HG03342 (cell line): ENCODE data around the gene EIF6.
"Not testable (repeated sequence)": the region's sequence is repeated elsewhere in the genome, so short reads cannot be mapped to it uniquely, and the experiment has no call there.

ENCODE experiments used
- ATAC-seq: cut with Tn5 transposase; IDR thresholded peaks from one replicate; pipeline ENCODE4 v1.9.1; 2021; ENCODE audit warnings: mild to moderate bottlenecking, moderate library complexity; ENCODE audit not compliant: unreplicated experiment

The EIF6 gene

GRCh38 chr20:35284267-35284991, at the start of gene EIF6:
Gene EIF6, minus strand, starts transcription at chr20:35284772. Its CDS starts 285 bp downstream, at chr20:35284487.
- ATAC-seq: peak; percentile 79

GRCh38 chr20:35333606-35334005, 49.0 kb upstream of the EIF6 start:
- ATAC-seq: no peak

DNA sequence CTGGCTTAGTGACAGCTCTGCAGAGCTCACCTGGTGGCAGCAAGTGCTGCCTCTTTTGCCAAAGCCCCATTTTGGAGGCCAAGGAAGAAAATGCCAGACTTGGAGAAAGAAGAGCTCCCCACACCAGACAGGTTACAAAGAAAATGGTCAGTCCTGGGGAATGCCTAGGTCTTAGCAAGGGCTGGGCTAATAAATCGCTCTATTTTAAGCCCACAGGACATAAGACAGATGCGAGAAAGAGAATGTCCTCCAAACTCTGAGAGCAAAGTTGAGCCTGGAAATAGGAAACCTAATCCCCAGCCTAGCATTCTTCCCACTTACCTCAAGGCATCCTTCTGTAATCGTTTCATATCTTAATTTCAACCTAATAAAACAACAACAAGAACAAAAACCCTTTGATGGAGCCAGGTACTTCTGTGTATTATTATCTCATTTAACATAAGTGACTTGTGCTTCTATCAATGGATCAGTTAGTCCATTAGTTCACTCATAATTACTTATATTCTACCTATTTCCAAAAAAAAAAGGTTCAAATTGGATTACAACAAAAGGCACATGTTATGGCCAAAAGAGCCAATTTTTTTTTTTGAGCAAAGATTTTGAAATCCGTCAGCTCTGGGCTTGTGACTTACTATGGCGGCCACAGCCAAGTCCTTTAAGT, 48.1 kb upstream of the EIF6 start:
- ATAC-seq: no peak

DNA sequence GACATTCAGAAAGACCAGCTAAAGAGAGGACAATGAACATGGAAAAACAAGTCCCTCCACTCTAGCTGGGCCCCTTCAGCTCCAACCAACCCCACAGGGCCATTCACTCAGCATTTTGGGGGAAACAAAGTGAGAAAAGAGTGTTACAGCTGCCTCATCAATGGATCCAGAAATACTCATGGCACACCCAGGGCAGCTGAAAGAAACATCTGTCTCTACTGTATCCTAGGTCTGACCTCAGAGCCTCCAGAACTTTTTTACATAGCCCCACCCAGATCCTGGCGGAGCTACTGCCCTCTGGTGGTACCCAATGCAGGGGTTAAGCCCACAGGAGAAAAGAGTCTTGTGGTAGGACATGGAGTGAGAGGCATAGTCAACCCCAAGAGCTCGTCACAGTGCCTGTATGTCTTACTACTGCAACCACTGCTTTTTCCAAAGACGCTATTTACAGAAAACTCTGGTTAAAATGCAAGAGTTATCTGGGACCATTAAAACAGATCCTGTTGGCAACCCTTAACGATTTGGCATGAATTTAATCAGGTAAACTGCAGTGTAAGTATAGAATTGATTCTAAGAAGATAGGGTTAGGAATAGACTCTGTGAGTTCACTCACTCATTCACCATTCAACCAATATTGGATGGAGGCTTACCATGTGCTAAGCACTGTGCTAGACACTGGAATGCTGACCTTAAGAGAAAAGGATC, 45.0 kb upstream of the EIF6 start:
- no peak for ATAC-seq

DNA sequence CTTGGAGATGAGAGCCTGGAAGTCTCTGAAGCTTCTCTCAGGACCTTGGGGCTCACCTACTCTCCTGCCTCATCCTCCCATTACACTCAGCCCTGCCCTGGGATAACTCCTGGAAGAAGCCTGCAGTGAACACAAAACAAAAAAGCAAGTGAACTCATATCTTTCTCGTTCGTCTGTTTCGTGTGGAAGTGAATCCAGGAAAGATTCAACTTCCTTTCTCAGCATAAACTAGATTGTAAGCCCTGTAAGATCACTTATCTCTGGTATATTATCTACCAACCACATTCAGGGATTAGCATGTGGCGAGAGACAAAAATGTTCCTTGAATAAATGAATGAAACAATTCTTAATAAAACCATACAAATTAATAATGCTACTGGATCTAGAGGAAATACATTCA, 44.1 kb upstream of the EIF6 start:
- ATAC-seq: no peak

- no peak for ATAC-seq
Measured at GRCh38 chr20:35328095-35328685, 43.6 kb upstream of the EIF6 start.

- ATAC-seq: no peak
Measured at GRCh38 chr20:35327074-35327976, 42.8 kb upstream of the EIF6 start.

DNA sequence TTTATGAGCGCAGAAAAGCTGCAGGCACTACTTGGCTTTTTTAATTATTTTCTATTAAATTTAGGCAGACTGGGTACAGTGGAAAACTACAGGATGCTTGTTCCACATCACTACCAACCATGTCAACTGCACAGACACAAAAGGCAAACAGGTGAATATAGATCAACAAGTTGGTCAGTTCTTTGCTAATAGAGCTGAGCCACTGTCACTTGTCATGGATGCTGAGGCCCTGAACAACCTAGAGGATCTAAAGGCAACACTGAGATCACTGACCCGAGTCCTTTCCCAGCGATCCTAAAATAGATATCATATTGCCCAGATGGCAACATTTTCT, 42.1 kb upstream of the EIF6 start:
- ATAC-seq: no peak

DNA sequence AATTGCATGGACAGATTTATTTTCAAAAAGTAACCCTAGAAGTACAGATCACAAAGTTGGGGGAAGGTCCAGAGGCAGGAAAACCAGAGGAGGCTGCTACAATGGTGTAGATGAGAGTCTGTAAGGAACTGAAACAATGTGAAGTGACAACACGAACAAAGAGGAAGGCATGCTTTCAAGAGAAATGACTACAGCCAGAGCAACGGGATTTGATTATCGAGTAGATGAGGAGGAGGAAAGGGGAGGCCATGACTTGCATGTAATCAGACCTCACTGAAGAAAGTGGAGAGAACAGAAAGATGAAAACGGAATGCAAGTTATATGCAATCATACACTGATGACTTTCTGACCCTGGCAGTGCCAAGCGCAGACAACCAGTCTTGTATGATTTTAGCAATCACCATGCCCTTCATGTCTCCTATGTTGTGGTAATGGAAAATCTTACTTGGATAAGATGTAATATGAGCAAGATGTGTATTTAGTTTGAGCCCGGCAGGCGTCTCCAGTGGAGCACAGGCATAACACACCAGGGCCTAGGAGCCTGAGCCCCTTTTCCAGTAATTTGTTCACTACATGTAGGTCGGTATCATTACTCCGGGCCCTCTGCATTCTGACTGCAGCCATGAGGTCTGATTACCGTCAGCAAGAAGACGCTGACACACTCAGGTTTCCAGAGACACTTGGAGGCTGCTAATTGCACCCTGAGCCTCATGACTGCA, 41.6 kb upstream of the EIF6 start:
- ATAC-seq: no peak

- no peak for ATAC-seq
Measured at GRCh38 chr20:35325401-35325800, 40.8 kb upstream of the EIF6 start.

GRCh38 chr20:35320396-35321126, 36.0 kb upstream of the EIF6 start:
- ATAC-seq: no peak

- ATAC-seq: no peak
Measured at GRCh38 chr20:35319871-35320197, 35.3 kb upstream of the EIF6 start.

DNA sequence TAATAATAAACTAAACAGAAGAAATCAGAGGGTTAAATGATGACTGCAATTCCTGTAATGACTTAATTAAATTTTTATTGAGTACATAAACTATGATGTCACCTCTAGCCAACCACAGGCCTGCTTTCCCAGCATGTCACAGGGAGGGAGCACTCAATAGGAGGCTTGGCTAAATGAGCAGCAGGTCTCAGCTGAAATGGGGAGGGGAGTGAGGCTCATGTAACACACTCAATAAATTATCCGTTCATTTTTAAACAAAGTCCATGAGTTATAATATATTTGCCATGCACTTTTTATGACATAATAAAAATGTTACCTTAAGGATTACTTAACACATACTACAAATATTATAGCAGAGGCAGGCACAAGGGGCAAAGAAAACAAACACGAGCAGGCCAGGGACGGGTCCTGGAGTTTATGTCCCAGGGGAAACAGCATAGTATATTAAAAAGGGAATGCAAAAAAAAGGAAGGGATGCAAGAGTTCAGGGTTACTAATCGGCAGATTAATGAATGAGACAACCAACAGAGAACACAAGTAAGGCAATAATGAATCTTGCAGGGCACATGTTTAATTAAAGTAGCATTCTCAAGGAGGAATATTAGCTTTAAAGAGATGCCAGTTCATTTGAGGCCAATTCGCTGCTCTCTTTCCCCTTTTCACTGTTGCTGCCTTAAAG, 34.8 kb upstream of the EIF6 start:
- ATAC-seq: no peak

- no peak for ATAC-seq
Measured at GRCh38 chr20:35318502-35319157, 34.1 kb upstream of the EIF6 start.

DNA sequence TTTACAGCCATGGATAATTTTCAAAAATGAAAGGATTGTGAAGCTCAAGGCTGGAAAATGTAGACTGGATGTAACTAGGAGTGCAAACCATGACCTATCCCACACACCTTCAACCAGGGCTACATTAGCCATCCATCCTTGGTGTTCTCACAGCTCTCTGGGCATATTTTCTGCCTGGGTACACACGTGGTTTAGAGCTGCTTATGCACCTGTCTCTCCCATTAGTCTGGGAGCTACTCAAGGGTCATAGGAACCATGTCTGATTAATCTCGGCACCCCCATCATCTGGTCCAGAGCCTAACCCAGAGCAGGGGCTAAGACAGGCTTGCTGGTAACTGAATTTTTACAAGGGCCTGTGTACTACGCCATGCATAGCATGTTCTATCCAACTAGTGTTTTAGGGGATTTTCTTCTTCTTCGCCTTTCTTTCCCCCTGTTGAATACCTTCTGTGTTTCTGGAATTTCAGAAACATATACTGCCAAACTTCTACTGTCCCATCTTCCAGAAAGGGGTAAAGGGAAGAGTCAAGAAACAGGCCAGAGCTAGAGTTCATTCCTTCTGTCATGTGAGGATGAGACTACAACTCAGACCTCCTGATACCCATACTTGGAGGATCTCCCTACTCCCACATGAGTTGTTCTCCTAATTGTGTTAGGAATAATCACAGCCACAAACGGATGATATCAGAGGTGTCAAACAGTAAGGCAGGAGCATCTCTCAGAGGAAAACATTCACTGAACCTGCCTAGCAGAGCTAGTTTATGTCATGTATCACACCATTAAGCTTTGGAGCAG, 33.0 kb upstream of the EIF6 start:
- ATAC-seq: no peak

GRCh38 chr20:35316086-35316485, 31.5 kb upstream of the EIF6 start:
- no peak for ATAC-seq

- not testable (repeated sequence) for ATAC-seq
Measured at GRCh38 chr20:35315632-35316020, 31.1 kb upstream of the EIF6 start.
